ENCODE results near the gene MTRR. TPM values are rescaled to one million over a fixed set of nuclear protein-coding genes. Genes with fewer than 3 reads are reported as not detected.

MTRR gene
- total and polyA plus RNA-seq, 12 donors = 11.8 to 39.6 (median 29.4) TPM

- no peak for ATAC-seq
- 85 to 87% methylated on average over 5 of the region's 5 CpGs for WGBS, 2 donors
- H3K27me3 ChIP-seq = peaks cover 18 to 67% (median 50%) of the 10 kb centered on the region in 7 donors
Measured at GRCh38 chr5:7846327-7846726, 22.6 kb upstream of the MTRR start.

GRCh38 chr5:7848296-7848695 lies 20.7 kb upstream of the MTRR start:
- no peak for TF ChIP-seq CTCF (IDR thresholded peaks at IDR 0.05)
- Histone ChIP-seq H3K27ac (no peak overlapping the region), H3K36me3 (no peaks in the 10 kb centered on the region), H3K4me3 (no peak overlapping the region), H3K27me3 (peaks cover 18 to 61% (median 46%) of the 10 kb centered on the region in 7 donors), H3K4me1 (peaks cover 7 to 27% (median 11%) of the 10 kb centered on the region in 9 donors), H3K9me3 (no peaks in the 10 kb centered on the region)
- DNase-seq (no peak), ATAC-seq (no peak)
- WGBS, 2 donors = 73 to 80% methylated on average over 2 of the region's 2 CpGs
- intact Hi-C loops (cut with DNase I) = no loop called here

More at GRCh38 chr5:7846327-7846726, 22.6 kb upstream of the MTRR start:
- no peaks in the 10 kb centered on the region for H3K9me3 ChIP-seq
- H3K4me1 ChIP-seq = peaks cover 7 to 17% (median 10%) of the 10 kb centered on the region in 9 donors
- no peaks in the 10 kb centered on the region for H3K36me3 ChIP-seq
- TF ChIP-seq CTCF (IDR thresholded peaks at IDR 0.05) = no peak
- no peak for DNase-seq
- intact Hi-C loops (cut with DNase I) = no loop called here
- H3K27ac ChIP-seq = no peak overlapping the region
- H3K4me3 ChIP-seq = no peak overlapping the region

- Histone ChIP-seq H3K4me3 (peak overlapping the region; percentile 4 to 63 (median 52)), H3K27me3 (peaks cover 18 to 57% (median 43%) of the 10 kb centered on the region in 7 donors), H3K27ac (no peak overlapping the region), H3K4me1 (peaks cover 7 to 27% (median 11%) of the 10 kb centered on the region in 9 donors), H3K9me3 (no peaks in the 10 kb centered on the region), H3K36me3 (no peaks in the 10 kb centered on the region)
- intact Hi-C loops (cut with DNase I) = no loop called here
- peak in 4 of 9 donors; percentile 10 to 46 (median 37) for TF ChIP-seq CTCF (IDR thresholded peaks at IDR 0.05)
- peak; percentile 20 to 62 (median 50) for ATAC-seq
- WGBS, 2 donors = 2 to 3% methylated on average over 44 of the region's 44 CpGs
- peak in 1 of 2 donors; percentile 7 for DNase-seq
Measured at GRCh38 chr5:7849681-7850394, 19.1 kb upstream of the MTRR start.

- H3K36me3 ChIP-seq = no peaks in the 10 kb centered on the region
- H3K27me3 ChIP-seq = peaks cover 18 to 53% (median 41%) of the 10 kb centered on the region in 7 donors
- peak within 1 kb of the TSS; percentile 4 to 63 (median 52) for H3K4me3 ChIP-seq
- ATAC-seq (peak; percentile 56 to 76 (median 63)), DNase-seq (peak; percentile 34 to 42)
- intact Hi-C loops (cut with DNase I) = no loop called here
- TF ChIP-seq CTCF (IDR thresholded peaks at IDR 0.05) = peak in 6 of 9 donors; percentile 11 to 39 (median 29)
- H3K9me3 ChIP-seq = no peaks in the 10 kb centered on the region
- H3K27ac ChIP-seq = no peak within 1 kb of the TSS
- 1 to 2% methylated on average over 44 to 76 of the region's 76 CpGs for WGBS, 2 donors
- peaks cover 7 to 27% (median 11%) of the 10 kb centered on the region in 9 donors for H3K4me1 ChIP-seq
Measured at GRCh38 chr5:7850395-7851239, 18.3 kb upstream of the MTRR start, which contains the start of gene CFAP90. TSS of gene CFAP90 (minus strand) at chr5:7851133. CDS start at chr5:7851021, 112 bp downstream.
